Smooth muscle cell (in vitro differentiated cells): ENCODE results near the gene LIMK1. TPM values are rescaled to one million over a fixed set of nuclear protein-coding genes. Genes with fewer than 3 reads are reported as not detected.

Source experiments
- DNase-seq: peaks from one replicate; lab custom pipeline; 2025; ENCODE audit not compliant: unreplicated experiment; lab: John Stamatoyannopoulos, UW
- H2AFZ ChIP-seq: fragments of 200-600 bp; sonication (generic); 2 replicates; pipeline ENCODE4 v1.6.0; 2016; ENCODE audit warnings: antibody characterized with exemption, low read depth, mild to moderate bottlenecking
- H3F3A ChIP-seq: fragments of 200-600 bp; sonication (generic); 2 replicates; pipeline ENCODE4 v1.6.0; 2017; ENCODE audit warnings: antibody characterized with exemption, low read depth
- H3K27ac ChIP-seq: fragments of 200-600 bp; sonication (generic); 2 replicates; pipeline ENCODE4 v1.5.1; 2016; ENCODE audit warnings: low read depth, mild to moderate bottlenecking
- H3K27me3 ChIP-seq: fragments of 200-600 bp; sonication (generic); 2 replicates; pipeline ENCODE4 v1.6.1; 2016; ENCODE audit warnings: low read depth, mild to moderate bottlenecking
- H3K36me3 ChIP-seq: fragments of 200-600 bp; sonication (generic); 2 replicates; pipeline ENCODE4 v1.5.1; 2016; ENCODE audit warnings: low read depth
- H3K4me1 ChIP-seq: fragments of 200-600 bp; sonication (generic); 2 replicates; pipeline ENCODE4 v1.5.1; 2016; ENCODE audit warnings: low read depth
- H3K4me2 ChIP-seq: fragments of 200-600 bp; sonication (generic); 2 replicates; pipeline ENCODE4 v1.6.0; 2016; ENCODE audit warnings: mild to moderate bottlenecking
- H3K4me3 ChIP-seq: fragments of 200-600 bp; sonication (generic); 2 replicates; pipeline ENCODE4 v1.5.1; 2016; ENCODE audit warnings: mild to moderate bottlenecking
- H3K79me2 ChIP-seq: fragments of 200-600 bp; sonication (generic); 2 replicates; pipeline ENCODE4 v1.6.0; 2016; ENCODE audit warnings: low read depth, mild to moderate bottlenecking
- H3K9ac ChIP-seq: fragments of 200-600 bp; sonication (generic); 2 replicates; pipeline ENCODE4 v1.6.0; 2016; ENCODE audit warnings: low read depth
- H3K9me3 ChIP-seq: fragments of 200-600 bp; sonication (generic); replicated peaks from 2 replicates; pipeline ENCODE4 v1.5.1; 2016; ENCODE audit warnings: low read depth
- H4K20me1 ChIP-seq: fragments of 200-600 bp; sonication (generic); 2 replicates; pipeline ENCODE4 v1.6.0; 2016; ENCODE audit warnings: low read depth
- WGBS: methylation state at CpG from one replicate; pipeline ENCODE4 v1.1.7; 2016; ENCODE audit warnings: low lambda C conversion rate; 5-methylcytosine and 5-hydroxymethylcytosine counted together
- polyA plus RNA-seq: library from polyadenylated mRNA; unstranded; fragments of >200 nt; fragmentation: Nextera tagmentation; extraction: Ambion mirVana; gene quantifications from 2 replicates; pipeline ENCODE4 v1.2.1, GENCODE V29; 2016
- total RNA-seq: library from RNA; depleted of rRNA; stranded (reverse); fragments of >200 nt; gene quantifications from 2 replicates; pipeline ENCODE4 v1.2.3, GENCODE V29; 2014
- TF ChIP-seq, protein P1 (sequence below): fragments of 200-600 bp; sonication (generic); IDR thresholded peaks from 2 replicates; pipeline ENCODE4 v1.5.1; 2017; ENCODE audit warnings: borderline replicate concordance, mild to moderate bottlenecking, antibody characterized with exemption; ENCODE audit not compliant: insufficient read depth, poor library complexity, severe bottlenecking

Gene LIMK1
- total and polyA plus RNA-seq, 2 experiments from 2014 or later, result 23.6 to 29.2 TPM

DNA sequence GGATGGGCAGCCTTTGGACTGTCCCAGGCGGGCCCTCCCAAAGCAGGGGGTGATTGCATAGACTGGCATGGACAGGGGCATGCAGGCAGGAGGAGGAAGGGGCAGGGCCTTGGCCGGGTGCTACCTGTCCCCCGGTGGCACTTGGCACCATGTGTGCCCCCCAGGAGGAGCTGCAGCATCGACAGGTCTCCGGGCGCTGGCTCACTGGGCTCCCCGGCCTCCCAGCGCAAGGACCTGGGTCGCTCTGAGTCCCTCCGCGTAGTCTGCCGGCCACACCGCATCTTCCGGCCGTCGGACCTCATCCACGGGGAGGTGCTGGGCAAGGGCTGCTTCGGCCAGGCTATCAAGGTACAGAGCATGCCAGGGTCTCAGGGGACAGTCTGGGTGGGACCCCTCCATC is 23.2 kb downstream of the LIMK1 start:
- Histone ChIP-seq H3K79me2 (no peaks in the 10 kb centered on the region), H3K9me3 (no peaks in the 10 kb centered on the region), H3F3A (no peaks in the 10 kb centered on the region), H3K4me3 (no peak overlapping the region), H2AFZ (no peak overlapping the region), H3K4me1 (no peaks in the 10 kb centered on the region), H3K9ac (no peak overlapping the region), H4K20me1 (no peaks in the 10 kb centered on the region), H3K27ac (no peak overlapping the region), H3K27me3 (no peaks in the 10 kb centered on the region), H3K4me2 (no peak overlapping the region), H3K36me3 (peaks cover 3% of the 10 kb centered on the region)
- DNase-seq, result no peak
- TF ChIP-seq, protein P1, sequence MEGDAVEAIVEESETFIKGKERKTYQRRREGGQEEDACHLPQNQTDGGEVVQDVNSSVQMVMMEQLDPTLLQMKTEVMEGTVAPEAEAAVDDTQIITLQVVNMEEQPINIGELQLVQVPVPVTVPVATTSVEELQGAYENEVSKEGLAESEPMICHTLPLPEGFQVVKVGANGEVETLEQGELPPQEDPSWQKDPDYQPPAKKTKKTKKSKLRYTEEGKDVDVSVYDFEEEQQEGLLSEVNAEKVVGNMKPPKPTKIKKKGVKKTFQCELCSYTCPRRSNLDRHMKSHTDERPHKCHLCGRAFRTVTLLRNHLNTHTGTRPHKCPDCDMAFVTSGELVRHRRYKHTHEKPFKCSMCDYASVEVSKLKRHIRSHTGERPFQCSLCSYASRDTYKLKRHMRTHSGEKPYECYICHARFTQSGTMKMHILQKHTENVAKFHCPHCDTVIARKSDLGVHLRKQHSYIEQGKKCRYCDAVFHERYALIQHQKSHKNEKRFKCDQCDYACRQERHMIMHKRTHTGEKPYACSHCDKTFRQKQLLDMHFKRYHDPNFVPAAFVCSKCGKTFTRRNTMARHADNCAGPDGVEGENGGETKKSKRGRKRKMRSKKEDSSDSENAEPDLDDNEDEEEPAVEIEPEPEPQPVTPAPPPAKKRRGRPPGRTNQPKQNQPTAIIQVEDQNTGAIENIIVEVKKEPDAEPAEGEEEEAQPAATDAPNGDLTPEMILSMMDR, result no peak
- over 99% methylated on average over 18 of the region's 18 CpGs for WGBS

DNA sequence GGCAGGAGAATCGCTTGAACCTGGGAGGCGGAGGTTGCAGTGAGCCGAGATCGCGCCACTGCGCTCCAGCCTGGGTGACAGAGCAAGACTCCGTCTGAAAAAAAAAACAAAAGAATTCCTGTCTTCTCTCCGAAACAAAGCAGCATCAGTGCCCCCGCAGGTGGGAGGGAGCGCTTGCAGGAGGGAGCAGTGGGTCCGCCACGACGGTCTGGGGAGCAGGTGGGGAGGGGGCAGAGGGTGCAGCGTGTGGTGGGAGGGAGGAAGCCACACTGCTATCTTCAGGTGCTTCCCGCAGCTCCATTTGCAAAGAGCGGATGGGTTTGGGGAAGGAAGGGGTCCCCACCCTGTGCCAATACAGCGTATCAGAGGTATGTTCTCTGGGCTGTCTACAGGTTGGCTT is 31.7 kb downstream of the LIMK1 start:
- Histone ChIP-seq H3K4me1 (no peaks in the 10 kb centered on the region), H3K4me3 (no peak overlapping the region), H3F3A (no peaks in the 10 kb centered on the region), H3K79me2 (no peaks in the 10 kb centered on the region), H3K9ac (no peak overlapping the region), H3K27ac (no peak overlapping the region), H3K4me2 (no peak overlapping the region), H3K27me3 (no peaks in the 10 kb centered on the region), H3K36me3 (no peaks in the 10 kb centered on the region), H2AFZ (no peak overlapping the region), H3K9me3 (no peaks in the 10 kb centered on the region), H4K20me1 (no peaks in the 10 kb centered on the region)
- DNase-seq, result no peak
- TF ChIP-seq, protein P1, result no peak
- WGBS, result 72% methylated on average over 17 of the region's 17 CpGs

DNA sequence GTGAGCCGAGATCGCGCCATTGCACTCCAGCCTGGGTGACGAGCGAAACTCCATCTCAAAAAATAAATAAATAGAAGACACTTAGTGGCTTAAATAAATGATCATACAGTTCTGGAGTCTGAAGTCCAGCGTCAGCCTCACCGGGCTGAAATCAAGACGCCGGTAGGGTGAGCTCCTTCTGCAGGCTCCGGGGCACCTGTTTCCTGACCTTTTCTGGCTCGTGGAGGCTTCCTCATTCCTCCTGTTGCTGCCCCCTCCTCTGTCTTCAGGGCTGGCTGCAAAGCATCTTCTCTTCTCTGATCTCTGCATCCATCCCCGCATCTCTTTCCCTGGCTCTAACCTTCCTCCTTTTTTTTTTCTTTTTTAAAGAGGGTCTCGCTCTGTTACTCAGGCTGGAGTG is 32.8 kb downstream of the LIMK1 start:
- Histone ChIP-seq H2AFZ (no peak overlapping the region), H3K79me2 (no peaks in the 10 kb centered on the region), H3K4me1 (no peaks in the 10 kb centered on the region), H3K27ac (no peak overlapping the region), H3K36me3 (no peaks in the 10 kb centered on the region), H4K20me1 (no peaks in the 10 kb centered on the region), H3K27me3 (no peaks in the 10 kb centered on the region), H3K9ac (no peak overlapping the region), H3F3A (no peaks in the 10 kb centered on the region), H3K4me2 (no peak overlapping the region), H3K9me3 (no peaks in the 10 kb centered on the region), H3K4me3 (no peak overlapping the region)
- over 99% methylated on average over 10 of the region's 13 CpGs for WGBS
- TF ChIP-seq, protein P1, result no peak
- no peak for DNase-seq

DNA sequence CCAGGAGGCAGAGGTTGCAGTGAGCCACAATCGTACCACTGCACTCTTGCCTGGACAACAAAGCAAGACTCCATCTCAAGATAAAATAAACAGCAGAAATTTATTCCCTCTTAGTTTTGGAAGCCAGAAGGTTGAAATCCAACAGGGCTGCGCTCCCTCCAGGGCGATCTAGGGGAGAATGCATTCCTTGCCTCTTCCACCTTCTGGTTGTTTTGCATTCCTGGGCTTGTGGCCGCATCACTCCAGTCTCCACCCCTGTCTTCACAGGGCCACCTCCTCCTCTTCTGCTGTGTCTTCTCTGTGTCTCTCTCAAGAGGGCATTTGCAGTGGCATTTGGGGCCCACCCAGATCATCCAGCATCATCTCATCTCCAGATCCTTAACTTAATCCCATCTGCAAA is 36.2 kb downstream of the LIMK1 start:
- Histone ChIP-seq H3K36me3 (no peaks in the 10 kb centered on the region), H4K20me1 (no peaks in the 10 kb centered on the region)
- 88% methylated on average over 4 of the region's 4 CpGs for WGBS

More for the DNA sequence above, 36.2 kb downstream of the LIMK1 start:
- TF ChIP-seq, protein P1, result no peak
- Histone ChIP-seq H3K27ac (no peak overlapping the region), H3F3A (no peaks in the 10 kb centered on the region), H2AFZ (no peak overlapping the region), H3K27me3 (no peaks in the 10 kb centered on the region), H3K9ac (no peak overlapping the region), H3K4me3 (no peak overlapping the region), H3K79me2 (no peaks in the 10 kb centered on the region), H3K9me3 (no peaks in the 10 kb centered on the region), H3K4me1 (no peaks in the 10 kb centered on the region), H3K4me2 (no peak overlapping the region)
- DNase-seq, result no peak
